Neutrophil (primary cell): Measurements from ENCODE around the gene FAM161A.
"Not testable (repeated sequence)": the region's sequence is repeated elsewhere in the genome, so short reads cannot be mapped to it uniquely, and the experiment has no call there.

Source experiments
- H3K27ac ChIP-seq: fragments of 200-600 bp; sonication (generic); 2 replicates; pipeline ENCODE4 v1.5.1; 2016; ENCODE audit warnings: mild to moderate bottlenecking, moderate library complexity
- H3K27me3 ChIP-seq: fragments of 200-600 bp; sonication (generic); 2 replicates; pipeline ENCODE4 v1.6.0; 2016; ENCODE audit warnings: mild to moderate bottlenecking
- H3K36me3 ChIP-seq: fragments of 200-600 bp; sonication (generic); 2 replicates; pipeline ENCODE4 v1.5.1; 2017
- H3K4me1 ChIP-seq, 2 experiments: fragments of 200-600 bp in 1 of 2; sonication (generic) in 1 of 2; 1 replicate in 1 of 2; 2 replicates in 1 of 2; pipeline versions ENCODE4 v1.5.1 to v1.6.1; 2013 to 2016; ENCODE audit warnings: low read depth in 1 of 2, low read length in 1 of 2, mild to moderate bottlenecking in 1 of 2, moderate library complexity in 1 of 2; ENCODE audit not compliant: control insufficient read depth in 1 of 2, insufficient read depth in 1 of 2
- H3K4me3 ChIP-seq, 2 experiments: fragments of 200-600 bp in 1 of 2; sonication (generic) in 1 of 2; 1 replicate in 1 of 2; 2 replicates in 1 of 2; pipeline ENCODE4 v1.5.1; 2013 to 2016; ENCODE audit warnings: low read depth in 1 of 2, low read length in 1 of 2, mild to moderate bottlenecking in 1 of 2, moderate library complexity in 1 of 2
- H3K9me3 ChIP-seq: fragments of 200-600 bp; sonication (generic); 2 replicates; pipeline ENCODE4 v1.5.1; 2016
- TF ChIP-seq, protein P1 (sequence below): fragments of 200-600 bp; sonication (generic); IDR thresholded peaks from 2 replicates; pipeline ENCODE4 v1.5.1; 2016; ENCODE audit warnings: antibody characterized with exemption

FAM161A gene

DNA sequence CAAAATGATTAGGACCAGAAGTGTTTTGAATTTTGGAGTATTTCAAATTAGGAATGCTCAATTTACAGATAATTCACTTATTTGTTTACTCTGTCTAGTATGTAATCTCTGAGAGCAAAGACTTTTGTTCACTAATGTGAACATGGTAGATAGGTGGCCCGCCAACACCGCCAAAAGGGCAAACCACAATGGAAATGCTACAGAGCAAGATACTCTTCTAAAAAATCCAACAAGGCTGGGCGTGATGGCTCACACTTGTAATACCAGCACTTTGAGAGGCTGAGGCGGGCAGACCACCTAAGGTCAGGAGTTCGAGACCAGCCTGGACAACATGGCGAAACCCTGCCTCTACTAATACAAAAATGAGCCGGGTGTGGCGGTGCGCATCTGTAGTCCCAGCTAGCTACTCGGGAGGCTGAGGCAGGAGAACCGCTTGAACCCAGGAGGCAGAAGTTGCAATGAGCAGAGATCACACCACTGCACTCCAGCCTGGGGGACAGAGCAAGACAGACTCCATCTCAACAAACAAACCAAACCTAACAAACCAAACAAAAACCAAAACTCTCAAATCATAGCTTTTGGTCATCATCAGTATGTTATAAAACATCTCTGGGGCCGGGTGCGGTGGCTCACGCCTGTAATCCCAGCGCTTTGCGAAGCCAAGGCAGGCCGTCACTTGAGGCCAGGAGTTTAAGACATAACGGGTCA is 32.2 kb upstream of the FAM161A start:
- H3K36me3 ChIP-seq = peaks cover 26% of the 10 kb centered on the region
- no peak overlapping the region for H3K27ac ChIP-seq
- TF ChIP-seq, protein P1, sequence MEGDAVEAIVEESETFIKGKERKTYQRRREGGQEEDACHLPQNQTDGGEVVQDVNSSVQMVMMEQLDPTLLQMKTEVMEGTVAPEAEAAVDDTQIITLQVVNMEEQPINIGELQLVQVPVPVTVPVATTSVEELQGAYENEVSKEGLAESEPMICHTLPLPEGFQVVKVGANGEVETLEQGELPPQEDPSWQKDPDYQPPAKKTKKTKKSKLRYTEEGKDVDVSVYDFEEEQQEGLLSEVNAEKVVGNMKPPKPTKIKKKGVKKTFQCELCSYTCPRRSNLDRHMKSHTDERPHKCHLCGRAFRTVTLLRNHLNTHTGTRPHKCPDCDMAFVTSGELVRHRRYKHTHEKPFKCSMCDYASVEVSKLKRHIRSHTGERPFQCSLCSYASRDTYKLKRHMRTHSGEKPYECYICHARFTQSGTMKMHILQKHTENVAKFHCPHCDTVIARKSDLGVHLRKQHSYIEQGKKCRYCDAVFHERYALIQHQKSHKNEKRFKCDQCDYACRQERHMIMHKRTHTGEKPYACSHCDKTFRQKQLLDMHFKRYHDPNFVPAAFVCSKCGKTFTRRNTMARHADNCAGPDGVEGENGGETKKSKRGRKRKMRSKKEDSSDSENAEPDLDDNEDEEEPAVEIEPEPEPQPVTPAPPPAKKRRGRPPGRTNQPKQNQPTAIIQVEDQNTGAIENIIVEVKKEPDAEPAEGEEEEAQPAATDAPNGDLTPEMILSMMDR = no peak
- H3K9me3 ChIP-seq = no peaks in the 10 kb centered on the region
- H3K4me3 ChIP-seq = no peak overlapping the region
- peaks cover 11% of the 10 kb centered on the region in 2 experiments for H3K4me1 ChIP-seq
- no peaks in the 10 kb centered on the region for H3K27me3 ChIP-seq

GRCh38 chr2:61882850-61883249 is 29.0 kb upstream of the FAM161A start:
- Histone ChIP-seq H3K9me3 (no peaks in the 10 kb centered on the region), H3K27ac (no peak overlapping the region), H3K4me3 (no peak overlapping the region), H3K36me3 (peaks cover 54% of the 10 kb centered on the region), H3K4me1 (peaks cover 8 to 10% of the 10 kb centered on the region in 2 experiments), H3K27me3 (no peaks in the 10 kb centered on the region)
- TF ChIP-seq, protein P1 = no peak

DNA sequence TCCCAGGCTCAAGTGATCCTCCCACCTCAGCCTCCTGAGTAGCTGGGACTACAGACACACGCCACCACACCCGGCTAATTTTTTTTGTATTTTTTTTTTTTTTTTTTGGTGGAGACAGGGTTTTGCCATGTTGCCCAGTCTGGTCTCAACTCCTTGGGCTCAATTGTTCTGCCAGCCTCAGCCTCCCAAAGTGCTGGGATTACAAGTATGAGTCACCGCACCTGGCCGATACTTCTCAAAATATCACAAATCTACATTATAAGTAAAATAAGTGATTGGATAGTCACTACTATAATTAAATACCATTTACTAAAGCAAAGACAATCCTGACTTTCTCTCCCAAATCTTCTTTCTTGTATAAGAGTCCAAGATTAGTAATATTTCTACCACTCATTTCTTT is 25.5 kb upstream of the FAM161A start:
- H3K4me1 ChIP-seq, H3K9me3 ChIP-seq, H3K27ac ChIP-seq, H3K27me3 ChIP-seq, H3K4me3 ChIP-seq: not testable (repeated sequence)
- H3K36me3 ChIP-seq = peaks cover 80% of the 10 kb centered on the region

GRCh38 chr2:61878761-61879160 is 24.9 kb upstream of the FAM161A start:
- Histone ChIP-seq H3K9me3 (no peaks in the 10 kb centered on the region), H3K4me3 (no peak overlapping the region), H3K36me3 (peaks cover 81% of the 10 kb centered on the region), H3K4me1 (no peaks in the 10 kb centered on the region), H3K27ac (no peak overlapping the region), H3K27me3 (no peaks in the 10 kb centered on the region)
- TF ChIP-seq, protein P1 = no peak

DNA sequence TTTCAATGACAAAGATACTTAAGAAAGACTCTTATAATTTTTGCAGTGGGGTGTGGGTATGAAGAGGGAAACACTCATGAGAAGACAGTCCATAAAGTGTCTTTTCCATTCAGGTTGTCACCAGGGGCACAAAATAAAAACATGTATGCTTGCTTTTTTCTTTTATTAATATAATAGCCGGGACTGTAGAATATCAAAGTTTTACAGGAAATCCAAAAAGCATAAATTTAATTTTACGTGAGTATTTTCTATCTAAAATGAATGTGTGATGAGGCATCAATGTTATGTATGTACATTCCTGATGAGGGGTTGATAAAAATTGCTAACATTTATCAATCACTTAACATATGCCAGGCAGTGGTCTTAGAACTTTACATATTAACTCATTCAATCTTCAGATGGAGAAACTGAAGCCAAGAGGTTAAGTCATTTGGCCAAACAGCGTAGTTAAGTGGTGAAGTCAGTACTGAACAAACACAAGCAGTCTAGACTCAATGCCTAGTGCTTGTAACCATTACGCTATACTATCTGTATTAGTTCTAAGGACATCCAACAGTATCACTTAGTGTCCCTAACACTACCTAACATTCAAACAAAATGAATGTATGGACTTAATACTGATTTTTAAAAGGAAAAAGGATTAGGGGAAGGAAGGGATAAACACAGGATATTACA is 23.8 kb upstream of the FAM161A start:
- Histone ChIP-seq H3K9me3 (no peaks in the 10 kb centered on the region), H3K4me3 (no peak overlapping the region), H3K27me3 (no peaks in the 10 kb centered on the region), H3K36me3 (peaks cover 86% of the 10 kb centered on the region), H3K27ac (no peak overlapping the region), H3K4me1 (no peaks in the 10 kb centered on the region)
- TF ChIP-seq, protein P1 = no peak

- H3K27ac ChIP-seq = no peak overlapping the region
- H3K27me3 ChIP-seq = no peaks in the 10 kb centered on the region
- no peaks in the 10 kb centered on the region for H3K9me3 ChIP-seq
- H3K36me3 ChIP-seq = peaks cover 89% of the 10 kb centered on the region
- TF ChIP-seq, protein P1 = no peak
- H3K4me3 ChIP-seq = no peak overlapping the region
- H3K4me1 ChIP-seq = no peaks in the 10 kb centered on the region
Measured at GRCh38 chr2:61876400-61876799, 22.5 kb upstream of the FAM161A start.

DNA sequence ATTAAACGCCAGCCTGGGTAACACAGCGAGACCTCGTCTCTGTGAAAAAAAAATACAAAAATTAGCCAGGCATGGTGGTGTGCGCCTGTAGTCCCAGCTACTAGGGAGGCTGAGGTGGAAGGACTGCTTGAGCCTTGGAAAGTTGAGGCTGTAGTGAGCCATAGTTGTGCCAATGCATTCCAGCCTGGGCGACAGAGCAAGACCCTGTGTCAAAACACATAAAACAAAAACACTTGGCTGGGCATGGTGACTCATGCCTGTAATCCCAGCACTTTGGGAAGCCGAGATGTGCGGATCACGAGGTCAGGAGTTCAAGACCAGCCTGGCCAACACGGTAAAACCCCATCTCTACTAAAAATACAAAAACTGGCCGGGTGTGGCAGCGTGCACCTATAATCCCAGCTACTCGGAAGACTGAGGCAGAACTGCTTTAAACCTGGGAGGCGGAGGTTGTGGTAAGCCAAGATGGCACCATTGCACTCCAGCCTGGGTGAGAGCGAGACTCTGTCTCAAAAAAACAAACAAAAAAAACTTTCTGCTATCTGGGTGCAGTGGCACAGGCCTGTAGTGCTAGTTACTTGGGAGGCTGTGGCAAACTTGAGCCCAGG is 12.7 kb upstream of the FAM161A start:
- not testable (repeated sequence) for H3K4me3 ChIP-seq, H3K9me3 ChIP-seq, H3K4me1 ChIP-seq, H3K27ac ChIP-seq, H3K27me3 ChIP-seq
- peaks cover 61% of the 10 kb centered on the region for H3K36me3 ChIP-seq
